B cell (primary cell): Measurements from ENCODE around the gene DMXL2. TPM values are rescaled to one million over a fixed set of nuclear protein-coding genes. Genes with fewer than 3 reads are reported as not detected.

Experiments
- ATAC-seq: fragments of 200-7000 bp; cut with Tn5 transposase; one replicate; pipeline ENCODE4 v1.10.0; 2021; ENCODE audit warnings: low read depth, mild to moderate bottlenecking, moderate number of reproducible peaks, moderate library complexity
- CTCF ChIA-PET: fragments of 350-600 bp; sonication (Branson Sonifier 250); formaldehyde crosslinking; loops from one replicate; lab custom pipeline; 2021; ENCODE audit warnings: antibody characterized with exemption, inconsistent platforms; lab: Charles Lee
- POLR2A ChIA-PET: fragments of 350-600 bp; sonication (Branson Sonifier 250); formaldehyde crosslinking; loops from one replicate; lab custom pipeline; 2021; ENCODE audit warnings: antibody characterized with exemption; lab: Charles Lee
- DNase-seq: peaks from one replicate; pipeline ENCODE4 v3.0.0; 2013
- H2AFZ ChIP-seq: 2 replicates; pipeline ENCODE4 v1.6.1; 2012; ENCODE audit warnings: mild to moderate bottlenecking, low read depth, low read length; ENCODE audit not compliant: insufficient read depth, poor library complexity, severe bottlenecking
- H3K27ac ChIP-seq, 2 donors: 1 replicate in 1 of 2; 2 replicates in 1 of 2; pipeline ENCODE4 v1.5.1; 2012 to 2013; ENCODE audit warnings: low read length in 2 of 2, mild to moderate bottlenecking in 2 of 2, moderate library complexity in 1 of 2
- H3K27me3 ChIP-seq, 4 experiments: fragments of 200-600 bp in 1 of 4; sonication (generic) in 1 of 4; replicated peaks in 1 of 4; 1 replicate in 2 of 4; 2 replicates in 2 of 4; pipeline versions ENCODE4 v1.6.1 to v1.7.0; 2013 to 2016; ENCODE audit warnings: low read length in 3 of 4, mild to moderate bottlenecking in 2 of 4, mixed read lengths in 1 of 4, moderate library complexity in 1 of 4; ENCODE audit not compliant: insufficient read depth in 4 of 4, control insufficient read depth in 3 of 4; ENCODE audit errors: control extremely low read depth in 1 of 4
- H3K36me3 ChIP-seq, 2 experiments: replicated peaks in 1 of 2; 1 replicate in 1 of 2; 2 replicates in 1 of 2; pipeline versions ENCODE4 v1.6.1 to v1.7.1; 2013; ENCODE audit warnings: low read length in 1 of 2; ENCODE audit not compliant: insufficient read depth in 2 of 2, control insufficient read depth in 1 of 2; ENCODE audit errors: control extremely low read depth in 1 of 2, extremely low read depth in 1 of 2
- H3K4me1 ChIP-seq, 2 donors: fragments of 200-600 bp in 1 of 2; sonication (generic) in 1 of 2; 1 replicate in 1 of 2; 2 replicates in 1 of 2; pipeline versions ENCODE4 v1.5.1 to v1.6.1; 2013 to 2017; ENCODE audit warnings: low read length in 2 of 2; ENCODE audit not compliant: control insufficient read depth in 2 of 2, insufficient read depth in 2 of 2
- H3K4me2 ChIP-seq: replicated peaks from 2 replicates; pipeline ENCODE3; 2012; ENCODE audit warnings: mild to moderate bottlenecking, low read depth, low read length; ENCODE audit not compliant: poor library complexity, severe bottlenecking
- H3K4me3 ChIP-seq, 5 experiments: fragments of 200-600 bp in 1 of 5; sonication (generic) in 1 of 5; 1 replicate in 3 of 5; 2 replicates in 2 of 5; pipeline versions ENCODE4 v1.5.1 to v1.7.0; 2011 to 2016; ENCODE audit warnings: low read length in 4 of 5, mild to moderate bottlenecking in 4 of 5, low read depth in 2 of 5, control low read depth in 1 of 5, moderate library complexity in 1 of 5; ENCODE audit not compliant: insufficient read depth in 1 of 5; ENCODE audit errors: control extremely low read depth in 1 of 5, extremely low read depth in 1 of 5
- H3K79me2 ChIP-seq: fragments of 200-600 bp; sonication (generic); one replicate; pipeline ENCODE4 v1.6.0; 2016; ENCODE audit warnings: low read length; ENCODE audit not compliant: control insufficient read depth, insufficient read depth
- H3K9ac ChIP-seq: fragments of 200-600 bp; sonication (generic); 2 replicates; pipeline ENCODE4 v1.6.1; 2017; ENCODE audit warnings: mild to moderate bottlenecking, low read length, moderate library complexity
- H3K9me3 ChIP-seq, 3 donors: one replicate each; pipeline versions ENCODE4 v1.6.1 to v1.7.1; 2013; ENCODE audit warnings: low read length in 2 of 3; ENCODE audit not compliant: control insufficient read depth in 2 of 3, insufficient read depth in 1 of 3; ENCODE audit errors: control extremely low read depth in 1 of 3
- H4K20me1 ChIP-seq: 2 replicates; pipeline ENCODE4 v1.6.0; 2012; ENCODE audit warnings: mild to moderate bottlenecking, low read length; ENCODE audit not compliant: insufficient read depth, control insufficient read depth, poor library complexity, severe bottlenecking
- H3K27ac Mint-ChIP-seq: one replicate; pipeline ENCODE4 v1.8.0; 2021; ENCODE audit warnings: mixed read lengths
- H3K27me3 Mint-ChIP-seq: one replicate; pipeline ENCODE4 v1.8.0; 2021; ENCODE audit warnings: mixed read lengths
- H3K4me1 Mint-ChIP-seq: one replicate; pipeline ENCODE4 v1.8.0; 2021; ENCODE audit warnings: mixed read lengths
- H3K4me3 Mint-ChIP-seq: one replicate; pipeline ENCODE4 v1.8.0; 2021; ENCODE audit warnings: mixed read lengths
- H3K9me3 Mint-ChIP-seq: one replicate; pipeline ENCODE4 v1.8.0; 2022; ENCODE audit warnings: mixed read lengths; ENCODE audit not compliant: insufficient read depth
- CTCF ChIP-seq: fragments of 200-600 bp; IDR thresholded peaks from one replicate; pipeline ENCODE4 v1.8.0; 2022; ENCODE audit warnings: antibody characterized with exemption, mild to moderate bottlenecking
- EZH2 ChIP-seq: IDR thresholded peaks from 2 replicates; pipeline ENCODE4 v1.6.1; 2012; ENCODE audit warnings: borderline replicate concordance, low read depth, mild to moderate bottlenecking, moderate library complexity, low read length; ENCODE audit not compliant: insufficient read depth, poor library complexity, severe bottlenecking
- WGBS: methylation state at CpG from one replicate; pipeline ENCODE4 v1.1.5; 2013; ENCODE audit warnings: missing lambda C conversion rate; ENCODE audit not compliant: insufficient coverage; 5-methylcytosine and 5-hydroxymethylcytosine counted together
- intact Hi-C: fragments of 100-400 bp; cut with micrococcal nuclease; formaldehyde crosslinking; loops from one replicate; pipeline ENCODE4 v1.10.0; 2022
- polyA plus RNA-seq: library from polyadenylated mRNA; depleted of rRNA; stranded (reverse); fragments of >200 nt; gene quantifications from 2 replicates; pipeline ENCODE4 v1.2.3, GENCODE V29; 2012
- total RNA-seq, 2 donors: library from RNA; stranded (reverse); fragments of 120-200 nt in 1 of 2; gene quantifications; 1 replicate in 1 of 2; 2 replicates in 1 of 2; pipeline versions ENCODE4 v1.2.3 to v1.2.4, GENCODE V29; 2013 to 2022

Gene DMXL2
- total and polyA plus RNA-seq, 2 donors (not counting 1 experiment from before 2014, with no cell fraction given) = 1.4 to 5.6 TPM

GRCh38 chr15:51448622-51449399, 173.8 kb downstream of the DMXL2 start:
- DNase-seq = no peak
- Mint-ChIP-seq H3K27ac (no peak overlapping the region), H3K27me3 (no peaks in the 10 kb centered on the region), H3K4me3 (no peak overlapping the region), H3K4me1 (no peaks in the 10 kb centered on the region), H3K9me3 (no peaks in the 10 kb centered on the region)
- no peak overlapping the region for H3K27ac ChIP-seq
- TF ChIP-seq EZH2 (no peak), CTCF (no peak)
- H3K79me2 ChIP-seq = no peaks in the 10 kb centered on the region
- ATAC-seq = no peak
- peaks cover 0 to under 1% (median 0%) of the 10 kb centered on the region in 3 donors for H3K9me3 ChIP-seq
- H3K4me3 ChIP-seq = no peak overlapping the region
- ChIA-PET CTCF (interaction anchor here (1.2 kb wide), 1 partner anchor 8 kb away, joined by 3 read pairs; no protein-coding TSS in a partner anchor), POLR2A (no interaction called here)
- no peak overlapping the region for H3K4me2 ChIP-seq
- 100% methylated on average over 3 of the region's 7 CpGs for WGBS
- H3K4me1 ChIP-seq = no peaks in the 10 kb centered on the region
- H3K36me3 ChIP-seq = no peaks in the 10 kb centered on the region
- H4K20me1 ChIP-seq = no peaks in the 10 kb centered on the region
- H3K27me3 ChIP-seq = no peaks in the 10 kb centered on the region
- intact Hi-C loops = no loop called here
- no peak overlapping the region for H2AFZ ChIP-seq
- no peak overlapping the region for H3K9ac ChIP-seq

- DNase-seq = no peak
- Mint-ChIP-seq H3K4me1 (no peaks in the 10 kb centered on the region), H3K9me3 (no peaks in the 10 kb centered on the region), H3K27ac (no peak overlapping the region), H3K27me3 (no peaks in the 10 kb centered on the region), H3K4me3 (no peak overlapping the region)
- intact Hi-C loops = no loop called here
- Histone ChIP-seq H3K27ac (no peak overlapping the region), H3K36me3 (no peaks in the 10 kb centered on the region), H2AFZ (no peak overlapping the region), H4K20me1 (no peaks in the 10 kb centered on the region), H3K27me3 (no peaks in the 10 kb centered on the region), H3K9me3 (peaks cover 0 to 3% (median 0%) of the 10 kb centered on the region in 3 donors), H3K4me2 (no peak overlapping the region), H3K4me3 (no peak overlapping the region), H3K9ac (no peak overlapping the region), H3K4me1 (no peaks in the 10 kb centered on the region), H3K79me2 (no peaks in the 10 kb centered on the region)
- CTCF ChIA-PET = no interaction called here
- POLR2A ChIA-PET = no interaction called here
- TF ChIP-seq EZH2 (no peak), CTCF (no peak)
- ATAC-seq = no peak
- WGBS = 100% methylated on average over 1 of the region's 4 CpGs
Observed at GRCh38 chr15:51447855-51448621, 174.5 kb downstream of the DMXL2 start.
